HUES6 (cell line): ENCODE measurements around the gene NDUFA3.

Experiments used
- H3K27ac ChIP-seq: 2 replicates; pipeline ENCODE4 v1.7.0; 2013; ENCODE audit warnings: low read depth, mild to moderate bottlenecking, low read length, inconsistent platforms
- H3K27me3 ChIP-seq: 2 replicates; pipeline ENCODE4 v1.6.1; 2013; ENCODE audit warnings: low read length; ENCODE audit not compliant: control insufficient read depth, insufficient read depth
- H3K36me3 ChIP-seq: 2 replicates; pipeline ENCODE4 v1.6.1; 2013; ENCODE audit warnings: low read length; ENCODE audit not compliant: control insufficient read depth, insufficient read depth
- H3K4me1 ChIP-seq: 2 replicates; pipeline ENCODE4 v1.6.1; 2013; ENCODE audit warnings: low read length; ENCODE audit not compliant: control insufficient read depth, insufficient read depth
- H3K4me3 ChIP-seq: 2 replicates; pipeline ENCODE4 v1.5.1; 2013; ENCODE audit warnings: low read depth, low read length
- H3K9ac ChIP-seq: one replicate; pipeline ENCODE4 v1.6.1; 2013; ENCODE audit warnings: mild to moderate bottlenecking, low read length
- H3K9me3 ChIP-seq: 2 replicates; pipeline ENCODE4 v1.6.1; 2013; ENCODE audit warnings: low read depth, low read length; ENCODE audit not compliant: control insufficient read depth, insufficient read depth

The NDUFA3 gene

GRCh38 chr19:54102421-54103169, at the start of gene NDUFA3:
Gene NDUFA3 (plus strand): TSS chr19:54102855. CDS start chr19:54102879, 24 bp downstream.
- no peaks in the 10 kb centered on the region for H3K9me3 ChIP-seq
- peaks cover 22% of the 10 kb centered on the region for H3K36me3 ChIP-seq
- H3K4me1 ChIP-seq: peaks cover 5% of the 10 kb centered on the region; the same call in 1 of the 2 replicates
- peak within 1 kb of the TSS; percentile 86 for H3K4me3 ChIP-seq
- H3K27ac ChIP-seq: peak within 1 kb of the TSS; percentile 14; the same call in 1 of the 2 replicates
- peak within 1 kb of the TSS; percentile 70 for H3K9ac ChIP-seq
- H3K27me3 ChIP-seq: no peaks in the 10 kb centered on the region

GRCh38 chr19:54062643-54063042, 40.0 kb upstream of the NDUFA3 start:
- no peaks in the 10 kb centered on the region for H3K9me3 ChIP-seq
- no peaks in the 10 kb centered on the region for H3K36me3 ChIP-seq
- no peak overlapping the region for H3K27ac ChIP-seq
- no peaks in the 10 kb centered on the region for H3K4me1 ChIP-seq
- H3K27me3 ChIP-seq: no peaks in the 10 kb centered on the region
- no peak overlapping the region for H3K9ac ChIP-seq
- no peak overlapping the region for H3K4me3 ChIP-seq

- Histone ChIP-seq H3K4me3 (no peak within 1 kb of the TSS), H3K27me3 (no peaks in the 10 kb centered on the region), H3K9me3 (no peaks in the 10 kb centered on the region), H3K36me3 (no peaks in the 10 kb centered on the region), H3K27ac (no peak within 1 kb of the TSS), H3K4me1 (no peaks in the 10 kb centered on the region), H3K9ac (no peak within 1 kb of the TSS)
Observed at GRCh38 chr19:54063350-54064116, 39.1 kb upstream of the NDUFA3 start, which contains the start of gene VSTM1. Gene VSTM1 (minus strand): TSS chr19:54063897. CDS start chr19:54063777, 120 bp downstream.

GRCh38 chr19:54069470-54069869, 33.2 kb upstream of the NDUFA3 start:
- Histone ChIP-seq H3K4me1 (no peaks in the 10 kb centered on the region), H3K9me3 (no peaks in the 10 kb centered on the region; the same call in 1 of the 2 replicates), H3K27me3 (no peaks in the 10 kb centered on the region), H3K9ac (no peak overlapping the region), H3K4me3 (no peak overlapping the region), H3K27ac (no peak overlapping the region), H3K36me3 (no peaks in the 10 kb centered on the region)

GRCh38 chr19:54073829-54074228, 28.8 kb upstream of the NDUFA3 start:
- Histone ChIP-seq H3K27ac (no peak overlapping the region), H3K9ac (no peak overlapping the region)

GRCh38 chr19:54074851-54075250, 27.8 kb upstream of the NDUFA3 start:
- H3K9me3 ChIP-seq: no peaks in the 10 kb centered on the region; the same call in 1 of the 2 replicates
- H3K4me3 ChIP-seq: no peak overlapping the region
- no peak overlapping the region for H3K9ac ChIP-seq
- no peaks in the 10 kb centered on the region for H3K27me3 ChIP-seq
- H3K27ac ChIP-seq: no peak overlapping the region
- no peaks in the 10 kb centered on the region for H3K4me1 ChIP-seq
- H3K36me3 ChIP-seq: no peaks in the 10 kb centered on the region

More at GRCh38 chr19:54073829-54074228, 28.8 kb upstream of the NDUFA3 start:
- no peaks in the 10 kb centered on the region for H3K36me3 ChIP-seq
- H3K9me3 ChIP-seq: no peaks in the 10 kb centered on the region; the same call in 1 of the 2 replicates
- H3K27me3 ChIP-seq: no peaks in the 10 kb centered on the region
- H3K4me3 ChIP-seq: no peak overlapping the region
- H3K4me1 ChIP-seq: no peaks in the 10 kb centered on the region

- H3K27me3 ChIP-seq: no peaks in the 10 kb centered on the region
- peaks cover 7% of the 10 kb centered on the region for H3K9me3 ChIP-seq
- no peaks in the 10 kb centered on the region for H3K36me3 ChIP-seq
- H3K4me1 ChIP-seq: no peaks in the 10 kb centered on the region
- no peak overlapping the region for H3K4me3 ChIP-seq
- H3K9ac ChIP-seq: no peak overlapping the region
- H3K27ac ChIP-seq: no peak overlapping the region
Observed at GRCh38 chr19:54077334-54077733, 25.3 kb upstream of the NDUFA3 start.

- H3K4me3 ChIP-seq: no peak within 1 kb of the TSS
- no peaks in the 10 kb centered on the region for H3K36me3 ChIP-seq
- H3K9me3 ChIP-seq: peaks cover 16% of the 10 kb centered on the region
- H3K9ac ChIP-seq: no peak within 1 kb of the TSS
- H3K27me3 ChIP-seq: no peaks in the 10 kb centered on the region
- no peak within 1 kb of the TSS for H3K27ac ChIP-seq
- H3K4me1 ChIP-seq: no peaks in the 10 kb centered on the region
Observed at GRCh38 chr19:54081032-54081431, 21.6 kb upstream of the NDUFA3 start, which contains the start of gene TARM1. Gene TARM1 (minus strand): TSS chr19:54081365. CDS start chr19:54081340, 25 bp downstream.

- Histone ChIP-seq H3K9me3 (peaks cover 16% of the 10 kb centered on the region), H3K36me3 (no peaks in the 10 kb centered on the region), H3K27ac (no peak overlapping the region), H3K4me1 (no peaks in the 10 kb centered on the region), H3K9ac (no peak overlapping the region), H3K4me3 (no peak overlapping the region), H3K27me3 (no peaks in the 10 kb centered on the region)
Observed at GRCh38 chr19:54084410-54084809, 18.2 kb upstream of the NDUFA3 start.

GRCh38 chr19:54094426-54095000, 8.1 kb upstream of the NDUFA3 start:
- Histone ChIP-seq H3K4me3 (no peak overlapping the region), H3K9me3 (no peaks in the 10 kb centered on the region), H3K9ac (no peak overlapping the region), H3K27ac (no peak overlapping the region), H3K36me3 (no peaks in the 10 kb centered on the region), H3K27me3 (peaks cover 23% of the 10 kb centered on the region), H3K4me1 (peaks cover 13% of the 10 kb centered on the region; the same call in 1 of the 2 replicates)
